ENCODE measurements around the gene HOXC5.

GRCh38 chr12:53998110-53998899, 34.5 kb upstream of the HOXC5 start:
- no peak for TF ChIP-seq CTCF (IDR thresholded peaks at IDR 0.05)
- TF ChIP-seq POLR2A (IDR thresholded peaks at IDR 0.05): no peak
